ENCODE data around the gene AHNAK. TPM values are rescaled to one million over a fixed set of nuclear protein-coding genes. Genes with fewer than 3 reads are reported as not detected.
"Not testable (repeated sequence)": the region's sequence is repeated elsewhere in the genome, so short reads cannot be mapped to it uniquely, and the experiment has no call there.

Gene AHNAK
- total and polyA plus RNA-seq, 3 donors from 2014 or later, result 95.8 to 148 (median 137) TPM

DNA sequence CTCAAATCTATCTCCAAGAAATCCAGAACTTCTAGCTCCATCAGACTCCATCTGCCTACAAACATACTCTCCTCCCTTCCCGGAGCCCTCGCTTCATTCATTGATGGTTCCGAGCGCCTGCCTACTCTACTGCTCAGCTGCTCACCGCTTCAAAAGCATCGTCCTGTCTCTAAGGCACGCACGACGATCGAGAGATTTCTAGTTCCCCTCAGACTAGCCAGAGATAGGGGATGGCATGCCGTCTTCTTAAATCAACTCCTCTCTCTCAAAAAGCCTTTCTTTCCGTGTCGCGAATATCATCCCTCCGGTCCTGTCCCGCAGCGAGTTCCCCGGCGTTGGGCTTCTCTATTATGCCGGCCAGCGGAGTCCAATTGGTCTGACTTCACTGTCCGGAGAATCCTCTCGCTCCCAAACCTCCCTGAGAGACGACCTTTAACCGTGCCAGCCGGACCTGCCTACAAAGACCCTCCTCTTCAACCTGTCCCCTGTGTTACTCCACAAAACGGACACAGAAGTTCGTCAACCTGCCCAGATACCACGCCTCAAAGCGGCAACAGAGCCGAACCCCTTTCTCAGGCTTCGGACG, 26.5 kb upstream of the AHNAK start:
- Histone ChIP-seq H3K9me3 (no peaks in the 10 kb centered on the region), H3K4me3 (peak overlapping the region; percentile 69 to 95), H3K36me3 (ENCODE audit: low read depth, missing control alignments) (no peaks in the 10 kb centered on the region), H3K4me1 (peaks cover 28% of the 10 kb centered on the region), H3K27me3 (no peaks in the 10 kb centered on the region), H3K27ac (peak overlapping the region; percentile 83 to 90)
- DNase-seq, result peak; percentile 47
- intact Hi-C loops (cut with DNase I; ENCODE audit: low total_unique reads), result no loop called here
- no peak for TF ChIP-seq POLR2A (IDR thresholded peaks at IDR 0.05)
- TF ChIP-seq, protein P1, sequence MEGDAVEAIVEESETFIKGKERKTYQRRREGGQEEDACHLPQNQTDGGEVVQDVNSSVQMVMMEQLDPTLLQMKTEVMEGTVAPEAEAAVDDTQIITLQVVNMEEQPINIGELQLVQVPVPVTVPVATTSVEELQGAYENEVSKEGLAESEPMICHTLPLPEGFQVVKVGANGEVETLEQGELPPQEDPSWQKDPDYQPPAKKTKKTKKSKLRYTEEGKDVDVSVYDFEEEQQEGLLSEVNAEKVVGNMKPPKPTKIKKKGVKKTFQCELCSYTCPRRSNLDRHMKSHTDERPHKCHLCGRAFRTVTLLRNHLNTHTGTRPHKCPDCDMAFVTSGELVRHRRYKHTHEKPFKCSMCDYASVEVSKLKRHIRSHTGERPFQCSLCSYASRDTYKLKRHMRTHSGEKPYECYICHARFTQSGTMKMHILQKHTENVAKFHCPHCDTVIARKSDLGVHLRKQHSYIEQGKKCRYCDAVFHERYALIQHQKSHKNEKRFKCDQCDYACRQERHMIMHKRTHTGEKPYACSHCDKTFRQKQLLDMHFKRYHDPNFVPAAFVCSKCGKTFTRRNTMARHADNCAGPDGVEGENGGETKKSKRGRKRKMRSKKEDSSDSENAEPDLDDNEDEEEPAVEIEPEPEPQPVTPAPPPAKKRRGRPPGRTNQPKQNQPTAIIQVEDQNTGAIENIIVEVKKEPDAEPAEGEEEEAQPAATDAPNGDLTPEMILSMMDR (IDR thresholded peaks at IDR 0.05), result no peak
- 0 to 1% methylated on average over 33 of the region's 33 CpGs for WGBS, 2 donors

DNA sequence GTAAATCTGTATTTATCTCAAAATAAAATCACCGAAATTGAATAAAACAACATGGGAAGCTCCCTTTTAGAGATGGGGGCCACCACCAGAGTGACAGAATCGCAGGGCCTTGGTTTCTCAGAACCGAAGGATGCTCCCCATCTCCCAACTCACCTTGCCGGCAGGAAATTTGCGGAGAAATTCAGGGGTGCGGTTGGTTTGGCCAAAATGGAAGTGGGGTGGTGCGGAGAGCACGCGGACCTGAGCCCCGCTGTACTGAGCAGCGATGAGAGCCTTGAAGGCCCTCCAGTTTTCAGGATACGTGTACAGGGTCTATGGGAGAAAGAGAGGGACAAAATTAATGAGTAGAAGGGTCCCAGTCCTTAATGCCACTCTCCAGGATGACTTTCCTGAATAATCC, 25.8 kb upstream of the AHNAK start:
- Histone ChIP-seq H3K27me3 (no peaks in the 10 kb centered on the region), H3K4me1 (peaks cover 28% of the 10 kb centered on the region)
- 59 to 63% methylated on average over 12 of the region's 12 CpGs for WGBS, 2 donors

DNA sequence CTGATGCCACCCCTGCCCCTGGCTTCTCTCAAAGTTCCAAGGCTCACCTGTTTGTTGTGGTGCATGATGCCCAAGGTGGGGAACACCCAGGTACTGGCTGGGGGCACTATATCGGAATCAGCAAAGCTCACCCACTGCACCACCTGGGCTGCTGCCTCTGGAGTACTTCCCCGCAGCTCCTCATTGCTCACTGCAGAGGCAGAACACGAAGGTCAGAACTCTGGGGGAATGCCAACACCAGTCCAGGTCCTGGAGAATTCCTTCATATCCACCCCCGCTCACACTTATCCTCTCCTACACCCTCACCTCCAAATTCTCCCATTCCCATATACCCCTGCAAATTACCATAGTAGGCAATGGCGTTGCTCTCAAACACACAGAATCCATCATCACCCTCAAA, 24.9 kb upstream of the AHNAK start:
- intact Hi-C loops (cut with DNase I; ENCODE audit: low total_unique reads); DNase-seq: not testable (repeated sequence)
- 57 to 59% methylated on average over 5 of the region's 5 CpGs for WGBS, 2 donors

More for the DNA sequence above, 25.8 kb upstream of the AHNAK start:
- DNase-seq, result no peak
- Histone ChIP-seq H3K36me3 (ENCODE audit: low read depth, missing control alignments) (no peaks in the 10 kb centered on the region), H3K4me3 (peak overlapping the region in 1 of 2 donors; percentile 95), H3K9me3 (no peaks in the 10 kb centered on the region), H3K27ac (peak overlapping the region in 1 of 2 donors; percentile 83)
- intact Hi-C loops (cut with DNase I; ENCODE audit: low total_unique reads), result no loop called here
- TF ChIP-seq POLR2A (IDR thresholded peaks at IDR 0.05), result no peak
- TF ChIP-seq, protein P1 (IDR thresholded peaks at IDR 0.05), result no peak

DNA sequence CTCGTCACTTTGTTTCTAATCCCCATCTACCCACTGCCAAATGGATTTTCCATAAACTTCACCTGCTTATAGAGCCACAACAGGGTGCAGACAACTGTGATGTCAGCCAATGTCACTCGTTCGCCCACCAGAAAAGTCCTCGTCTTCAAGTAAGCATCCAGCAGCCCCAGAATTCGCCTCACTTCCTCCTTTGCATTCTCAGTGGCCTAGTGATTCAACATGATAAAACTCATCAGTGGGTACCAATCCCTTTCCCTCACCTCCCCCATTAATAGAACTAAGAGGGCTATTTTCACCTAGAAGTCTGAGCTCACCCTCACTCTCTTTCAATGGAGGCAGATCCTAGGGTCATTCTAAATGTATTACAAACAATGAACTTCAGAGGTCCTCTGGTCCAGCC, 24.3 kb upstream of the AHNAK start:
- H3K27ac ChIP-seq; DNase-seq; H3K27me3 ChIP-seq; intact Hi-C loops (cut with DNase I; ENCODE audit: low total_unique reads); H3K9me3 ChIP-seq; H3K4me3 ChIP-seq; H3K36me3 ChIP-seq (ENCODE audit: low read depth, missing control alignments): not testable (repeated sequence)
- peaks cover 21% of the 10 kb centered on the region for H3K4me1 ChIP-seq
- WGBS, 2 donors, result 92 to 94% methylated on average over 5 of the region's 5 CpGs

More for the DNA sequence above, 24.9 kb upstream of the AHNAK start:
- H3K4me1 ChIP-seq, result peaks cover 27% of the 10 kb centered on the region
- not testable (repeated sequence) for H3K27ac ChIP-seq; H3K36me3 ChIP-seq (ENCODE audit: low read depth, missing control alignments); H3K27me3 ChIP-seq; H3K9me3 ChIP-seq; H3K4me3 ChIP-seq

DNA sequence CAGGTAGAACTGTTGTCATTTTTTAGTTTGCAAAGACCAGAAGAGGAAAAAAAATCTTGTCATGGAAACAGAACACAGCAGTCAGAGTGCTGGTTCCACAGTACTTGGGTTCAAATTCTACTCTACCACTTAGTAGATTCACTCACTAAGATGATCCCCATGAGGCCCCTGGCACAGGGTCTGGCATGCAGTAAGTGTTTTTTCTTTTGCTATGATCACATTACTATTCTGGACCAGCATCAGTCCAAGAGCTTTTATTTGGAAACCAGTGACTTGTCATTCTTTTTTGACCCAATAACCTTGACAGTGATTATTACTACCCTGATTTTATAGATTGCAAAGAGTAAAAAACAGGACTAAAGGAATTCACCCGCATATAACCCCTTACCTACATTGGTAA, 23.0 kb upstream of the AHNAK start:
- no peak for DNase-seq
- peaks cover 14% of the 10 kb centered on the region for H3K4me1 ChIP-seq
- no peak overlapping the region for H3K27ac ChIP-seq
- no peak overlapping the region for H3K4me3 ChIP-seq
- H3K36me3 ChIP-seq (ENCODE audit: low read depth, missing control alignments), result no peaks in the 10 kb centered on the region
- TF ChIP-seq POLR2A (IDR thresholded peaks at IDR 0.05), result no peak
- TF ChIP-seq, protein P1 (IDR thresholded peaks at IDR 0.05), result no peak
- intact Hi-C loops (cut with DNase I; ENCODE audit: low total_unique reads), result no loop called here
- no peaks in the 10 kb centered on the region for H3K9me3 ChIP-seq
- H3K27me3 ChIP-seq, result no peaks in the 10 kb centered on the region
- WGBS, 2 donors, result 75 to 90% methylated on average over 1 of the region's 1 CpG

DNA sequence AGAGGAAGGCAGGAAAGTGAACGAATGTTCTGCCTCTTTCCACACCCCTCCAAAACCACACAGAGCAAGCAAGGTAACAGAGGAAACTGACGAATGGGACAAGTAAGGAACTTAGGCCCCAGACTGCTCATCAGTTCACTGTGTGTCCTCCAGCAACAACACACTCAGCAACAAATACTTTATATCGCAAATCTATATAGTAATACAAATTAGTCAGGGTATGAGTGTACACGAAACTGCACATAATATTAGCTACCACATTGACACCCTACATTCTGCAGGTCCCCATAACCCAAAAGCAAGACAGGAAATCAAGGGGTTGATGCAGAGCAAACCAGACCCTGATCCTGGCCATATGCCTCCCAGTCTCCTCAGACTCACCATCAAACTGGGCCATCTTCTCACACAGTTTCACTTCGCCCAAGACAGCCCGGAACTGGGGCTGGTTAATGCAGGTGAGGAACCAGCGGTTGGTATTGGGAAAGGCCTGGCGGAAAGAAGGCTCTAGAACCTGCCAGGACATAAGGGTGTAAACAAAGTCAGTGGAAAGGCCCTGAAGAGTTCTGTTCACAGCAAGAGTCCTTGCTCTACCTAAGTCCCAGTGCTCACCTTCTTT, 20.5 kb upstream of the AHNAK start:
- intact Hi-C loops (cut with DNase I; ENCODE audit: low total_unique reads), result no loop called here
- WGBS, 2 donors, result 83 to 87% methylated on average over 8 of the region's 8 CpGs
- no peaks in the 10 kb centered on the region for H3K36me3 ChIP-seq (ENCODE audit: low read depth, missing control alignments)

More for the DNA sequence above, 20.5 kb upstream of the AHNAK start:
- H3K27me3 ChIP-seq, result no peaks in the 10 kb centered on the region
- no peak overlapping the region for H3K27ac ChIP-seq
- H3K4me1 ChIP-seq, result peaks cover 5% of the 10 kb centered on the region
- no peak for DNase-seq
- TF ChIP-seq POLR2A (IDR thresholded peaks at IDR 0.05), result no peak
- TF ChIP-seq, protein P1 (IDR thresholded peaks at IDR 0.05), result no peak
- H3K9me3 ChIP-seq, result no peaks in the 10 kb centered on the region
- no peak overlapping the region for H3K4me3 ChIP-seq
